Omental fat pad (tissue), 4 donors: ENCODE data around the gene HOXB3. TPM values are rescaled to one million over a fixed set of nuclear protein-coding genes. Genes with fewer than 3 reads are reported as not detected.

Source experiments
- ATAC-seq: fragments of 150-250 bp; one replicate; pipeline ENCODE4 v1.9.1; 2016; ENCODE audit warnings: mild to moderate bottlenecking, moderate library complexity; ENCODE audit not compliant: low FRiP score
- DNase-seq: peaks from one replicate; pipeline ENCODE4 v3.0.0-alpha.2; 2019; ENCODE audit warnings: low spot score
- total RNA-seq, 4 donors: library from RNA; depleted of rRNA; stranded (reverse); fragments of >200 nt; gene quantifications; one replicate each; pipeline ENCODE4 v1.1.0, GENCODE V29; 2016
- TF ChIP-seq, protein P1 (sequence below), 3 donors: fragments of 450-650 bp; IDR thresholded peaks; one replicate each; pipeline ENCODE4 v1.5.1; 2016 to 2017; ENCODE audit warnings: antibody characterized with exemption in 3 of 3, mild to moderate bottlenecking in 3 of 3, moderate library complexity in 2 of 3

HOXB3 gene
- 10 to 100 TPM in 2 of 4 donors, 1 to 10 TPM in 2; 4.8 to 30.3 (median 10.6) TPM for total RNA-seq

DNA sequence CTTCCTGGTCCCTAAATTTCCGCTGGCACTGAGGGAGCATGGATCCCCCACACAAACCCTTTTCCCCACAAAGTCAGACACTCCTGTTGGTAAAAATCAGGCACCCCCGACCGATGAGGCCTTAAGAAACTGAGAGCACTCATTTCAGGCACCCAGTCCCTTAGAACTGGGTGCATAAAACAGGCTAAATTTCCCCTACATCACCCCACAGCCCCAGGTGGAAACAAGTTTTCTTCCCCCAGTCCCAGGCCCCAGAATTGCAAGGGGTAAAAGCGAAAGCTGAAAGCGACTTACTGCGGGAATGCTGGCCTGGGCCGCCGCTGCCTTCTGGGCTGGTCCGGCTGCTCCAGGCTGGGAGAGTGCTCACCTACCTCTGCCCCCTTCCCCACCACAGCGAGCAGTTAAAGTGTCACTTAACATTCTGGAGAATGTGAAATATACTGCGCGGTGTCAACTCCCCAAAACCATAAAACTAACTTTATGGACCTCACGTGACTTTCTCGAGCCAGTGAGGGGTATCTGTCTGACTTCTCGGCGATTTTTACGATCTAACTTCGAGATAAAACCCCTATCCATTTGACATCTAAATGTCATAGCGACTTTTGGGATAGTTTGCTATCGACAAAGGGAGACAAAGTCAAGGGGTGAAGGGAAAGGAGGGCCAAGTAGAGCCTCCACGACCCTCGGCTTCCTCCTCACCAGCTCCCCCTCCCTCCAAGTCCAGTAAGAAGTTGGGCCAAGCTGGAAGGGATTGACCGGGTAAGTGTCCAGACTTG, at the start of gene HOXB3:
Gene HOXB3, minus strand, starts transcription at position 411 of the 776 bp plus-strand sequence. CDS start 37,767 bp downstream, outside the sequence.
- TF ChIP-seq, protein P1, sequence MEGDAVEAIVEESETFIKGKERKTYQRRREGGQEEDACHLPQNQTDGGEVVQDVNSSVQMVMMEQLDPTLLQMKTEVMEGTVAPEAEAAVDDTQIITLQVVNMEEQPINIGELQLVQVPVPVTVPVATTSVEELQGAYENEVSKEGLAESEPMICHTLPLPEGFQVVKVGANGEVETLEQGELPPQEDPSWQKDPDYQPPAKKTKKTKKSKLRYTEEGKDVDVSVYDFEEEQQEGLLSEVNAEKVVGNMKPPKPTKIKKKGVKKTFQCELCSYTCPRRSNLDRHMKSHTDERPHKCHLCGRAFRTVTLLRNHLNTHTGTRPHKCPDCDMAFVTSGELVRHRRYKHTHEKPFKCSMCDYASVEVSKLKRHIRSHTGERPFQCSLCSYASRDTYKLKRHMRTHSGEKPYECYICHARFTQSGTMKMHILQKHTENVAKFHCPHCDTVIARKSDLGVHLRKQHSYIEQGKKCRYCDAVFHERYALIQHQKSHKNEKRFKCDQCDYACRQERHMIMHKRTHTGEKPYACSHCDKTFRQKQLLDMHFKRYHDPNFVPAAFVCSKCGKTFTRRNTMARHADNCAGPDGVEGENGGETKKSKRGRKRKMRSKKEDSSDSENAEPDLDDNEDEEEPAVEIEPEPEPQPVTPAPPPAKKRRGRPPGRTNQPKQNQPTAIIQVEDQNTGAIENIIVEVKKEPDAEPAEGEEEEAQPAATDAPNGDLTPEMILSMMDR (IDR thresholded peaks at IDR 0.05) = no peak
- DNase-seq (no peak), ATAC-seq (no peak)

DNA sequence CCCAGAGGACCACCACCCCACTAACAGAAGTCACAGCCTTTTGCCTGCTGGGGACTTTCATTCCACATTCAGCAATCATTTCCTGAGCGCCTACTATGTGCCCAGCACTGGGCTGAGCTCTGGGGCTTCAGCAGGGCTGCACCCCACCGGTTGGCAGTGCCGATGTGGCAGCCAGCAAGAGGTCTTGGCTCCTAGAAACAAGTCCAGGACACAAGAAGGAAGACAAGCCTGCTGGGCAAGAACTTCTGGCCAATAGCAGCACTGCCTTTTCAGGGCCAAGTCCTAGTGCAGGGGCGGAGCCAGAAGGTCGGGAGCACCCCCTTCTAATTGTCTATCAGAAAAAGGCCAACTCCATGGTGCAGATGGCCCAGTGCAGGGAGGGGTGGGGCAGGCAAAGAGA, 49.1 kb upstream of the HOXB3 start:
- DNase-seq (no peak), ATAC-seq (no peak)

DNA sequence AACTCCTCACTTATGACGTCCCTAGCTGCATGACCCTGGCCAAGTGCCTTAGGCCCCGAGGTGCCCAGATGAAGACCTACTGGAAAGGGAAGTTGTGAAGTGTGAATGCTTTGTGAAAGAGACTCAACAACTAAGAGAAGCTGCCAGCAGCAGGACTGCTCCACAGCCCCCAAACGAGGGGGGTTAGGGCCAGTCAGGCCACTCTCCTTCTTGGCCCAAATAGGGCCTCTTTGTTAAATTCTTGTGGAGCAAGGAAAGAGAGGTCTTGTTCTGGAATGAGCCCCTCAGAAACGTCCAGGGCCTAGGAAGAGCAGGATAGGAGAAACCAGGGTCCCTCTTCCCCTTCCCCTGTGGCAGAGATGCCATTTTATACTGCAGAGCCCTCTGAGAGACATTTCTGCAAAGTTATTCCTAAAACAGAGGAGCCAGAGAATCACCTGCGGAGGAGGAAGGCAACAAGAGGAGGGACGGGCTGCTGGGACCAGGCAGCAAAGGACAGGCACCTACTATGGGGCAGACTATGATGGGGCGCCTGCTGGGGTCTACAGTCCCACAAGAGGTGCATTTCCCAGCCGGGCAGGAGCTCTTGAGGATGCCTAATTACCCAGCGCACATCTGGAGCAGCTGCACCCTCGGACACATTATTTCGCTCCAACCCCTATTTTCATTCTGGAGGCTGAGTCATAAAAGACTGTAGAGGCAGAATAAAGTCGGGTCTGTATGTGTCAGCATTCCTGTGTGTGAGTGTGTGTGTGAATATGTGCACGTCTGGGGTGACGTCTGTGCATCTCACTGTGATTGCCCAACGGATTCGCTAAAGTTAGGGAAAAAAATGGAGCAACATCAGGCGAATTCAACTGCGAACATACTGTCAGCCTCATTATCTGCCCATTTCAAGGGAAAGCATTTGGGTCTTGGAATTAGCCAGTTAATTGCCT, 47.6 kb upstream of the HOXB3 start:
- no peak for DNase-seq
- TF ChIP-seq, protein P1 (IDR thresholded peaks at IDR 0.05) = no peak
- ATAC-seq = peak; percentile 31

More for the DNA sequence above, 49.1 kb upstream of the HOXB3 start:
- TF ChIP-seq, protein P1 (IDR thresholded peaks at IDR 0.05) = no peak

DNA sequence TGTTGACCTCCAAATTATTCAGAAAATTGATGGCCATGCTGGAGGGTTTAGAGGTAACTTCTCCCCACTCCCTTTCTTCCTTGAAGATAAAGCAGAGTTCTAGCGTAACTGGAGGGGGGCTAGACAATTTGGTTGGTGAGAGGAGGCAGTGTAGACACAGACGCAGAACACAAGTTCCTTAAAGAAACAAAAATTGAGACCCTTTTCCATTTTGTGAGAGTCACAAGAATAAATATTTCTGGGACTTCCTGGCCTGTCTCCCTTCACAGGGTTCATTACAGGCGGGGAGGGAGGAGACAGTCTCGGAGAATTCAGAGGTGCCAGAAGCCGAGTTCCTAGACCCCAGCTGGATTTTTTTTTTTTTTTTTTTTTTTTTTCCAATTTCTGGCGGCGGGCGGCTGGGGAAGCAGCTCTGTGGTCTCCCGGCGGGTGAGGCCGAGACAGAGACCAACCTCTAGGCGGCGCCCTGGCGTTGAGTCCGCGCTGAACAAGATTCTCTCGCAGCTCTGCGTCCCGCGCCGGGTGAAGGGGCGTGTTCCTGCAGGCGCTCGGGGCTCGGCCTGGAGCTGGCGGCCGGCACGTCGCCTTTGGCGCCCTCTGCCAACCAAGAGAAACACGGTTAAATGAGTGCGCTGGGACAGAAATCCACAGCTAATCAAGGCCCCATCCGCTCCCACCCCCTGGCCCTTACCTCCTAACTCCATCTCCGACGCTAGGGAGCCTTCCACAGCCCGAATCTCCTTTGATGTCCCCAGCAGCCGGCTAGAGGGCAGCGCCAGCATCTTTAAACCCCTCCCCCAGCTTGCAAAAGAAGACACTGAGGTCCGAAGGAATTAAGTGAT, 46.4 kb upstream of the HOXB3 start:
- no peak for ATAC-seq
- no peak for DNase-seq
- TF ChIP-seq, protein P1 (IDR thresholded peaks at IDR 0.05) = no peak

DNA sequence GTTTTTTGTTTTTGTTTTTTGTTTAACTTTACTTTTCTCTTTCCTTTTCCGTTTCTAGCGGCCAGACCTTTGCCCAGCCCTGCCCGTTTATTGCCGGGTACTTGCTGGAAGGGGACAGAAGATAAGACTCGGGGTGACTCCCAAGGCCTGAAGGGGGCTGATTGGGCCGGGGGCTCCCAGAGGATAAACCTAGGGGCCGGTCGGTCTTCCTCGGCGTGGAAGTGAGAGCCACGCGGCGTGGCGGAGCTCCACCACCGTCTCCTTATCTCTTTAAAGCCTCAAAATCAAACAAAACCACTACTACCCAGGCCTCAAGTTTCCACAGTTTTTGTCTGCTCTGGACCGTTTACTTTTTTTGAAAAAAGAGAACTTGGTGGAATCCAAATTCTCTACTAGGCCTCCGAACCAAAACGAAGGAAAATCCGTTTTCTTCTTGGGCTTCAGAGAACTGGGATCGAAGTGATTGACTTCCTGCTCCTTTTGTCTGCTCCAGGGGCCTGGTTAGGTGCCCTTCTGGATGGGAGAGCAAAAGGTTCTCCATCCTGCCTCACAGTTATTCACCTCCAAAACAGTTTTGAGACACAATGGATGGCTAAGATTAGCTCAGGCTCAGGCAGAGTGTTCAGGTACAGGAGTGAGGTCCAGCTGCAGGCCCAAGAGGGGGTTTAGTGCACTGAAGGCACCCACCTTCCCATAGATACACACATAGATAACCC, 44.6 kb upstream of the HOXB3 start:
- TF ChIP-seq, protein P1 (IDR thresholded peaks at IDR 0.05) = no peak
- ATAC-seq (no peak), DNase-seq (no peak)

DNA sequence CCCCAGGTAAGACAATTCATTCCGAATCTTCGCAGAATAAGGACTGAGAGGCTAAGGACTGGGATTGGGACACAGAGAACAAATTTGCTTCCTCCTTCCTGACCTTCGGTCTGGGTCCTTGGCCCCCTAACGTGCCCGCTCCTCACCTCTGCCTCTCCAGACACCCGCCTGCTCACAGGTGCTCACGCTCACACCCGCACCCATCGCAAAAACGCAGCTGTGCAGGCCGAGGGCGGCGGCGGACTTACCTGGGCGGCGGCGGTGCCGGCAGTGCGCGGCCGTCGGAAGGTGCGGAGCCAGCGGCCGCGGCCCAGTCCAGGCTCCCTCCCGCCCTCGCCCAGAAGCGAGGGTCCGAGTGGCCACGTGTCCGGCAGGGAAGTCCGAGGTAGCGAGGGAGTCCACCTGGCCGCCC, 43.2 kb upstream of the HOXB3 start:
- DNase-seq (no peak), ATAC-seq (no peak)
- TF ChIP-seq, protein P1 (IDR thresholded peaks at IDR 0.05) = no peak
